Fibroblast of peridontal ligament (primary cell): ENCODE data around the gene COLQ.

Experiments used
- DNase-seq: peaks from one replicate; pipeline ENCODE4 v3.0.0-alpha.2; 2010; ENCODE audit errors: extremely low read depth

COLQ gene

GRCh38 chr3:15520185-15520584, 1.3 kb downstream of the COLQ start:
- no peak for DNase-seq

- DNase-seq: no peak
Observed at GRCh38 chr3:15519096-15519495, 2.4 kb downstream of the COLQ start.

- DNase-seq: no peak
Observed at GRCh38 chr3:15514663-15515340, 6.7 kb downstream of the COLQ start.

- DNase-seq: no peak
Observed at GRCh38 chr3:15513810-15514662, 7.5 kb downstream of the COLQ start.

- no peak for DNase-seq
Observed at GRCh38 chr3:15513116-15513515, 8.4 kb downstream of the COLQ start.

- peak; percentile 46 for DNase-seq
Observed at GRCh38 chr3:15512166-15512565, 9.3 kb downstream of the COLQ start.

GRCh38 chr3:15511156-15511555, 10.3 kb downstream of the COLQ start:
- DNase-seq: no peak

GRCh38 chr3:15510493-15510892, 11.0 kb downstream of the COLQ start:
- DNase-seq: no peak

GRCh38 chr3:15506571-15506970, 14.9 kb downstream of the COLQ start:
- DNase-seq: no peak

- DNase-seq: no peak
Observed at GRCh38 chr3:15505479-15506165, 15.9 kb downstream of the COLQ start.

- no peak for DNase-seq
Observed at GRCh38 chr3:15502616-15503015, 18.9 kb downstream of the COLQ start.

- no peak for DNase-seq
Observed at GRCh38 chr3:15501126-15501525, 20.4 kb downstream of the COLQ start.

- peak; percentile 30 for DNase-seq
Observed at GRCh38 chr3:15500107-15500724, 21.3 kb downstream of the COLQ start.

- DNase-seq: no peak
Observed at GRCh38 chr3:15499536-15499935, 22.0 kb downstream of the COLQ start.

GRCh38 chr3:15498431-15499214, 22.9 kb downstream of the COLQ start:
- DNase-seq: peak; percentile 20

GRCh38 chr3:15497964-15498363, 23.5 kb downstream of the COLQ start:
- no peak for DNase-seq

GRCh38 chr3:15496341-15496664, 25.2 kb downstream of the COLQ start:
- DNase-seq: no peak

GRCh38 chr3:15495461-15496340, 25.8 kb downstream of the COLQ start:
- DNase-seq: no peak

GRCh38 chr3:15493436-15493835, 28.1 kb downstream of the COLQ start:
- DNase-seq: no peak

GRCh38 chr3:15492847-15493360, 28.6 kb downstream of the COLQ start:
- peak; percentile 23 for DNase-seq
